ENCODE measurements around the gene CLASP1. TPM values are rescaled to one million over a fixed set of nuclear protein-coding genes. Genes with fewer than 3 reads are reported as not detected.

CLASP1 gene
- total RNA-seq, 1 donor from 2014 or later, result 90.4 TPM

DNA sequence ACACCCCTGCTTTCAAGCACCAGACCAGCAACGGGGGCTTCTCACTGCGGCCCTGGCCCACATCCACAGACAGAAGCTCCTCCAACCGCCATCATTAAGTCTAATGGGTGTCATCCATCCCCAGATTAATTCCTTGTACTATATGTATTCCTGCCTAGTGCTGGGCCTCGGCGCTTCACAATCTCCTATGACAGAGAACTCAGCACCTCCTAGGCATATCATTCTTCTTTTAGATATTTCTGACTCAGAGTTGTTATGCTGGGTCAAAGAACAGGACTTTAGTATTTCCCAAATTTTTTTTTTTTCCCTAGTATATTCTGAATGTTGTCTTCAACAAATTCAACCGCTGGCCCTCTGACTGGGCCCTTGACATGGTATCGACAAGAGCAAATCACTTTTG is 281.1 kb downstream of the CLASP1 start:
- H3K27me3 ChIP-seq, result no peaks in the 10 kb centered on the region
- DNase-seq (ENCODE audit: extremely low spot score in 2 of 2), result no peak
- H3K4me3 ChIP-seq, result no peak overlapping the region
- peaks cover 0 to 30% of the 10 kb centered on the region in 2 donors for H3K36me3 ChIP-seq
- H3K9me3 ChIP-seq, result no peaks in the 10 kb centered on the region
- TF ChIP-seq POLR2AphosphoS5 (IDR thresholded peaks at IDR 0.05; ENCODE audit: insufficient read depth in 1 of 2, low read depth in 1 of 2) (no peak), POLR2A (IDR thresholded peaks at IDR 0.05) (no peak)
- TF ChIP-seq, protein P1, sequence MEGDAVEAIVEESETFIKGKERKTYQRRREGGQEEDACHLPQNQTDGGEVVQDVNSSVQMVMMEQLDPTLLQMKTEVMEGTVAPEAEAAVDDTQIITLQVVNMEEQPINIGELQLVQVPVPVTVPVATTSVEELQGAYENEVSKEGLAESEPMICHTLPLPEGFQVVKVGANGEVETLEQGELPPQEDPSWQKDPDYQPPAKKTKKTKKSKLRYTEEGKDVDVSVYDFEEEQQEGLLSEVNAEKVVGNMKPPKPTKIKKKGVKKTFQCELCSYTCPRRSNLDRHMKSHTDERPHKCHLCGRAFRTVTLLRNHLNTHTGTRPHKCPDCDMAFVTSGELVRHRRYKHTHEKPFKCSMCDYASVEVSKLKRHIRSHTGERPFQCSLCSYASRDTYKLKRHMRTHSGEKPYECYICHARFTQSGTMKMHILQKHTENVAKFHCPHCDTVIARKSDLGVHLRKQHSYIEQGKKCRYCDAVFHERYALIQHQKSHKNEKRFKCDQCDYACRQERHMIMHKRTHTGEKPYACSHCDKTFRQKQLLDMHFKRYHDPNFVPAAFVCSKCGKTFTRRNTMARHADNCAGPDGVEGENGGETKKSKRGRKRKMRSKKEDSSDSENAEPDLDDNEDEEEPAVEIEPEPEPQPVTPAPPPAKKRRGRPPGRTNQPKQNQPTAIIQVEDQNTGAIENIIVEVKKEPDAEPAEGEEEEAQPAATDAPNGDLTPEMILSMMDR (IDR thresholded peaks at IDR 0.05), result no peak
- peaks cover 16% of the 10 kb centered on the region for H3K4me1 ChIP-seq
- H3K27ac ChIP-seq, result no peak overlapping the region
- intact Hi-C loops (cut with DNase I), result no loop called here

DNA sequence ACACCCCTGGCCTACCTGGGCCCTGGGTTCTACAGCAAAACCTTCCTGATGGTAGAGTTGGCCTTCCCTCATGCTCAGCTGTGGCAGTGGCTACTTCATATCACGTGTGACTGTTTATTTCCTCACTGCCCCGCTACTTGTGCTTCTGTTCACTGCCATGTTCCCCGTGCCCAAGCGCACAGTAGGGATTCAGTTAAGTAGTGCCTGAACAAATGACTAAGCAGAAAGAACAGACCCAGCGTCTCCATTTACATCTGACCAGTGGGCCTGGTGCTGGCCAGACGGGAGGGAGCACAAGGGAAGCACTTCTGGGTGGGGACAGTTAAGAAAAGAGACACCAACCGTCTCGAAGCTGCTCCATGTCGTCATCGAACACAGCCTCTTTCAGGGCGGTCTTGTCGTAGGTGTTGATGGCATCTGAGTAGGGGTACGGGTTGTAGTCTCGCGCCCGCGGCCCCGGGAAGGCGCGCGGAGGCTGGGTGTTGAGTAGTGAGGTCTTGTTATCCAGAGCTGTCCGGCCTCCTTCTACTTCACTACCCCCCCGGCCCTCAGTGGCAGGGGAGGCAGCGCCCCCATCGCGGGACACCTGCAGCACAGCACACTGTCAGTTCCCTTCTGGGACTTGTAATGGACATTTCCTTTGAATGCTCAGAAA is 281.9 kb downstream of the CLASP1 start:
- Histone ChIP-seq H3K27ac (no peak overlapping the region), H3K27me3 (no peaks in the 10 kb centered on the region), H3K4me1 (peaks cover 19% of the 10 kb centered on the region), H3K9me3 (no peaks in the 10 kb centered on the region), H3K36me3 (peaks cover 0 to 37% of the 10 kb centered on the region in 2 donors), H3K4me3 (no peak overlapping the region)
- TF ChIP-seq POLR2AphosphoS5 (IDR thresholded peaks at IDR 0.05; ENCODE audit: insufficient read depth in 1 of 2, low read depth in 1 of 2) (no peak), POLR2A (IDR thresholded peaks at IDR 0.05) (no peak)
- TF ChIP-seq, protein P1 (IDR thresholded peaks at IDR 0.05), result no peak
- peak in 1 of 2 donors; percentile 75 for DNase-seq (ENCODE audit: extremely low spot score in 2 of 2)
- intact Hi-C loops (cut with DNase I), result no loop called here

DNA sequence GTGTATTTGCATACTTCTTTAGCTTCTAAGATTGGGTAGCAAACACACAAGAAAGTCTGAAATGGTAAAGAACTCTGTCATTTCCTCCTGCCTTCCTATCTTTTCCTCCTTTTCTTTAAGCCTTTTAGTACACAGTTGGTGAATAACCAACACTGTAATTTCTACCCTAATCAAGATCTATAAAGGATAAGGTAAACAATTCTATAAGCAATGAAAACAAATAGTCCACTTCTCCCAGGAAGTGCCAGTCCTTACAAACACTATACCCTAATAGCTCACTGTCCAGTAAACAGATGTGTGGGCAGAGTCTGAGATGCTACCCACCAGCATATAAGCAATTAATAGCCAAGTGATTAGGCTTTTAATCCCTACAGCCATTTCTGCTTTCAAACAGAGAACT is 283.2 kb downstream of the CLASP1 start:
- Histone ChIP-seq H3K4me1 (peaks cover 21% of the 10 kb centered on the region), H3K9me3 (no peaks in the 10 kb centered on the region), H3K4me3 (no peak overlapping the region), H3K27ac (no peak overlapping the region), H3K36me3 (peaks cover 0 to 41% of the 10 kb centered on the region in 2 donors), H3K27me3 (no peaks in the 10 kb centered on the region)
- intact Hi-C loops (cut with DNase I), result no loop called here
- TF ChIP-seq, protein P1 (IDR thresholded peaks at IDR 0.05), result no peak
- TF ChIP-seq POLR2AphosphoS5 (IDR thresholded peaks at IDR 0.05; ENCODE audit: insufficient read depth in 1 of 2, low read depth in 1 of 2) (no peak), POLR2A (IDR thresholded peaks at IDR 0.05) (no peak)
- DNase-seq (ENCODE audit: extremely low spot score in 2 of 2), result no peak

DNA sequence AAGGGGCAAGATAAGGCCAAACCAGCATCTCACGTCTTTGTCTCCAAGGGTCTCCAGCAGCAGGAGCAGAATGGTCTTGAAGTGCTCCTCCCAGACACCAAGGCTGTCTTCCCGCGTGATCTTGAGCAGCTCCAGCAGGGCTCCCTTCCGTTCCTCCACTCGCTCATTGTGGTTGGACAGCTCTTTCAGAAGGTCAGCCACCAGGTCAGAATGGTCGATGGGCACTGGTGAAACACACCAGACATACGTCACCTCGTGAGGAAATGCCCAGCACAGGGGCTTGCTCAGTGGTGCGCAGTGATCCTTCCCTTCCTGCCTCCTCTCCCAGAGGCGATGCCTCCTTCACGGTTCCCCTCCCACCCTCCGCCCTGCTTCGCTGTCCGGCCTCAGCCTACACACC is 284.2 kb downstream of the CLASP1 start:
- Histone ChIP-seq H3K4me1 (peaks cover 29% of the 10 kb centered on the region), H3K4me3 (no peak overlapping the region), H3K9me3 (no peaks in the 10 kb centered on the region), H3K36me3 (peaks cover 0 to 44% of the 10 kb centered on the region in 2 donors), H3K27me3 (no peaks in the 10 kb centered on the region), H3K27ac (no peak overlapping the region)
- DNase-seq (ENCODE audit: extremely low spot score in 2 of 2), result peak in 1 of 2 donors; percentile 62
- TF ChIP-seq POLR2AphosphoS5 (IDR thresholded peaks at IDR 0.05; ENCODE audit: insufficient read depth in 1 of 2, low read depth in 1 of 2) (no peak), POLR2A (IDR thresholded peaks at IDR 0.05) (no peak)
- TF ChIP-seq, protein P1 (IDR thresholded peaks at IDR 0.05), result no peak
- intact Hi-C loops (cut with DNase I), result no loop called here

Data from vagina (tissue), 2 donors.